Mesenchymal stem cell (in vitro differentiated cells and primary cell): ENCODE results near the gene TMEM243.
"Not testable (repeated sequence)": the region's sequence is repeated elsewhere in the genome, so short reads cannot be mapped to it uniquely, and the experiment has no call there.

Experiments
- DNase-seq: peaks from one replicate; pipeline ENCODE4 v3.0.0-alpha.2; 2013
- H2AFZ ChIP-seq: one replicate; pipeline ENCODE4 v1.6.1; 2013; ENCODE audit warnings: low read depth, mild to moderate bottlenecking, control low read depth, inconsistent platforms, low read length, moderate library complexity
- H2AK5ac ChIP-seq: 2 replicates; pipeline ENCODE4 v1.6.1; 2013; ENCODE audit warnings: low read length, moderate library complexity, mild to moderate bottlenecking, inconsistent platforms; ENCODE audit not compliant: severe bottlenecking
- H2BK120ac ChIP-seq: one replicate; pipeline ENCODE4 v1.6.1; 2013; ENCODE audit warnings: low read depth, mild to moderate bottlenecking, inconsistent platforms, low read length, moderate library complexity
- H2BK12ac ChIP-seq, 2 experiments: one replicate each; pipeline ENCODE4 v1.6.1; 2013; ENCODE audit warnings: inconsistent platforms in 2 of 2, low read length in 2 of 2, mild to moderate bottlenecking in 2 of 2, moderate library complexity in 2 of 2, control low read depth in 1 of 2
- H2BK15ac ChIP-seq: one replicate; pipeline ENCODE4 v1.6.1; 2013; ENCODE audit warnings: mild to moderate bottlenecking, low read depth, inconsistent platforms; ENCODE audit not compliant: poor library complexity, severe bottlenecking
- H2BK5ac ChIP-seq: 2 replicates; pipeline ENCODE4 v1.6.1; 2013; ENCODE audit warnings: low read depth, mild to moderate bottlenecking, low read length, control low read depth, inconsistent platforms; ENCODE audit not compliant: poor library complexity, severe bottlenecking
- H3K14ac ChIP-seq, 2 experiments: one replicate each; pipeline ENCODE4 v1.6.1; 2013; ENCODE audit warnings: inconsistent platforms in 2 of 2, low read length in 2 of 2, control low read depth in 1 of 2, mild to moderate bottlenecking in 1 of 2, moderate library complexity in 1 of 2
- H3K18ac ChIP-seq, 2 experiments: one replicate each; pipeline ENCODE4 v1.6.1; 2013; ENCODE audit warnings: inconsistent platforms in 2 of 2, low read length in 2 of 2, control low read depth in 1 of 2, low read depth in 1 of 2, mild to moderate bottlenecking in 1 of 2
- H3K23ac ChIP-seq, 2 experiments: one replicate each; pipeline ENCODE4 v1.6.1; 2013; ENCODE audit warnings: inconsistent platforms in 2 of 2, low read length in 2 of 2, mild to moderate bottlenecking in 2 of 2, moderate library complexity in 2 of 2, control low read depth in 1 of 2
- H3K27ac ChIP-seq: 2 replicates; pipeline ENCODE4 v1.5.1; 2013; ENCODE audit warnings: mild to moderate bottlenecking, moderate library complexity, low read length, control low read depth, inconsistent platforms; ENCODE audit not compliant: poor library complexity, severe bottlenecking
- H3K27me3 ChIP-seq, 2 experiments: 2 replicates each; pipeline versions ENCODE4 v1.6.1 to v1.7.0; 2013; ENCODE audit warnings: low read length in 2 of 2, mild to moderate bottlenecking in 2 of 2, moderate library complexity in 2 of 2, control low read depth in 1 of 2, inconsistent platforms in 1 of 2; ENCODE audit not compliant: control insufficient read depth in 1 of 2, insufficient read depth in 1 of 2
- H3K36me3 ChIP-seq, 2 experiments: 2 replicates each; pipeline versions ENCODE4 v1.6.1 to v1.7.0; 2013; ENCODE audit warnings: low read length in 2 of 2, control low read depth in 1 of 2, inconsistent platforms in 1 of 2, low read depth in 1 of 2, mild to moderate bottlenecking in 1 of 2; ENCODE audit not compliant: insufficient read depth in 2 of 2, control insufficient read depth in 1 of 2
- H3K4ac ChIP-seq, 2 experiments: one replicate each; pipeline ENCODE4 v1.6.1; 2013; ENCODE audit warnings: inconsistent platforms in 2 of 2, low read length in 2 of 2, mild to moderate bottlenecking in 2 of 2, moderate library complexity in 2 of 2, control low read depth in 1 of 2, low read depth in 1 of 2
- H3K4me1 ChIP-seq: 2 replicates; pipeline ENCODE4 v1.6.1; 2013; ENCODE audit warnings: low read depth, low read length, control low read depth; ENCODE audit not compliant: control insufficient read depth, insufficient read depth
- H3K4me2 ChIP-seq: 2 replicates; pipeline ENCODE4 v1.6.1; 2013; ENCODE audit warnings: low read length, mild to moderate bottlenecking, inconsistent platforms; ENCODE audit not compliant: poor library complexity, severe bottlenecking
- H3K4me3 ChIP-seq, 2 experiments: 2 replicates each; pipeline versions ENCODE4 v1.5.1 to v1.7.0; 2013; ENCODE audit warnings: low read length in 2 of 2, mild to moderate bottlenecking in 2 of 2, control low read depth in 1 of 2, low read depth in 1 of 2; ENCODE audit not compliant: insufficient read depth in 1 of 2
- H3K79me1 ChIP-seq: replicated peaks from 2 replicates; pipeline ENCODE4 v1.6.1; 2013; ENCODE audit warnings: mild to moderate bottlenecking, control low read depth, low read length, inconsistent platforms; ENCODE audit not compliant: poor library complexity, severe bottlenecking
- H3K9ac ChIP-seq: 2 replicates; pipeline ENCODE4 v1.7.0; 2013; ENCODE audit warnings: mild to moderate bottlenecking, low read length, moderate library complexity
- H3K9me3 ChIP-seq: 2 replicates; pipeline ENCODE4 v1.7.0; 2013; ENCODE audit warnings: mild to moderate bottlenecking, low read length; ENCODE audit not compliant: control insufficient read depth
- H4K8ac ChIP-seq: one replicate; pipeline ENCODE4 v1.6.1; 2013; ENCODE audit warnings: inconsistent platforms, mild to moderate bottlenecking, low read length, moderate library complexity
- H4K91ac ChIP-seq: one replicate; pipeline ENCODE4 v1.6.1; 2013; ENCODE audit warnings: mild to moderate bottlenecking, low read length, inconsistent platforms
- WGBS: methylation state at CpG from one replicate; pipeline ENCODE4 v1.1.7; 2013; ENCODE audit warnings: mixed read lengths; 5-methylcytosine and 5-hydroxymethylcytosine counted together

TMEM243 gene

DNA sequence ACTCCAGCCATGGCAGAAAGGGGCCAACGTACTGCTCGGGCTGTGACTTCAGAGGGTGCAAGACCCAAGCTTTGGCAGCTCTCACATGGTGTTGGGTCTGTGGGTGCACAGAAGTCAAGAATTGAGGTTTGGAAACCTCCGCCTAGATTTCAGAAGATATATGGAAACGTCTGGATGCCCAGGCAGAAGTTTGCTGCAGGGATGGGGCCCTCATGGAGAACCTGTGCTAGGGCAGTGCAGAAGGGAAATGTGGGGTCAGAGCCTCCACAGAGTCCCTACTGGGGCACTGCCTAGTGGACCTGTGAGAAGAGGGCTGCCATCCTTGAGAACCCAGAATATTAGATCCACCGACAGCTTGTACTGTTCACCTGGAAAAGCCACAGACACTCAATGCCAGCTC lies 26.1 kb upstream of the TMEM243 start:
- not testable (repeated sequence) for H3K14ac ChIP-seq, H3K4me3 ChIP-seq, H3K27me3 ChIP-seq, H3K9ac ChIP-seq, H4K91ac ChIP-seq, H2BK12ac ChIP-seq, H3K79me1 ChIP-seq, H3K18ac ChIP-seq, H3K9me3 ChIP-seq, H2AFZ ChIP-seq, H4K8ac ChIP-seq, H2AK5ac ChIP-seq, H3K23ac ChIP-seq, H3K4me1 ChIP-seq, H3K27ac ChIP-seq, H2BK15ac ChIP-seq, DNase-seq, H3K4me2 ChIP-seq, H3K36me3 ChIP-seq, H3K4ac ChIP-seq, H2BK120ac ChIP-seq, H2BK5ac ChIP-seq
- WGBS: 90% methylated on average over 5 of the region's 5 CpGs

DNA sequence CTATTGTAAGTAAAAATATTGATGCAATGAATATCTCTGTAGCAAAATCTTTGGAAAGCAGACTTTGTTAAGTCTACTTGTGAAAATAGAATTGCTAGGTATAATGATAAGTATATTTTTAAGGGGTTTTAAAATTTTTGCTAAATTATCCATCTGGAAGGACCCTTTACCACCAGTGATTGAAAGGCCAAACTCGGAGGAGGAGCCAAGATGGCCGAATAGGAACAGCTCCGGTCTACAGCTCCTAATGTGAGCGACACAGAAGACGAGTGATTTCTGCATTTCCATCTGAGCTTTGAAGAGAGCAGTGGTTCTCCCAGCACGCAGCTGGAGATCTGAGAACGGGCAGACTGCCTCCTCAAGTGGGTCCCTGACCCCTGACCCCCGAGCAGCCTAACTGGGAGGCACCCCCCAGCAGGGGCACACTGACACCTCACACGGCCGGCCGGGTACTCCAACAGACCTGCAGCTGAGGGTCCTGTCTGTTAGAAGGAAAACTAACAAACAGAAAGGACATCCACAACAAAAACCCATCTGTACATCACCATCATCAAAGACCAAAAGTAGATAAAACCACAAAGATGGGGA lies 19.0 kb upstream of the TMEM243 start:
- H3K23ac ChIP-seq, H2BK120ac ChIP-seq, H2BK12ac ChIP-seq, H3K4me1 ChIP-seq, DNase-seq, H3K36me3 ChIP-seq, H3K9ac ChIP-seq, H4K8ac ChIP-seq, H3K79me1 ChIP-seq, H3K27ac ChIP-seq, H3K4me3 ChIP-seq, H3K18ac ChIP-seq, H3K4me2 ChIP-seq, H3K4ac ChIP-seq, H2AFZ ChIP-seq, H4K91ac ChIP-seq, H3K27me3 ChIP-seq, H3K9me3 ChIP-seq, H2BK5ac ChIP-seq, H2AK5ac ChIP-seq, H2BK15ac ChIP-seq, H3K14ac ChIP-seq: not testable (repeated sequence)
- 64% methylated on average over 7 of the region's 11 CpGs for WGBS

DNA sequence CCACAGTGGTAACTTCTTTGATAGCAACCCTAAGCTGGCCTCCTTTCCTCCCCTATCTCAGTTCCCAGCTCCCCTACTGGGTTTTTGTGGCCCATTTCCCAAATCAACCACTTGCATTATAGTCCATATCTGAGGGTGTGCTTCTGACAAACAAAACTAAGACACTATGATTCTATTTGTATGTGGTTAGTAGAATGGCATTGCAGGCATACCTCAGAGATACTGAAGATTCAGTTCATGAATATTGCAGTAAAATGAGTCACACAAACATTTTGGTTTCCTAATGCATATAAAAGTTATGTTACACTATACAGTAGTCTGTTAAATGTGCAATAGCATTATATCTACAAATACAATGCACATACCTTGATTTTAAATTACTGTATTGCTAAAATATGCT lies 15.4 kb upstream of the TMEM243 start:
- peaks cover 3% of the 10 kb centered on the region for H3K4me1 ChIP-seq
- H2BK120ac ChIP-seq: no peak overlapping the region
- H2BK15ac ChIP-seq: no peak overlapping the region
- no peaks in the 10 kb centered on the region for H3K9me3 ChIP-seq
- H3K36me3 ChIP-seq: no peaks in the 10 kb centered on the region
- H2BK5ac ChIP-seq: no peak overlapping the region
- H3K79me1 ChIP-seq: no peaks in the 10 kb centered on the region
- H3K4ac ChIP-seq: no peak overlapping the region
- no peak overlapping the region for H2BK12ac ChIP-seq
- H3K9ac ChIP-seq: no peak overlapping the region
- no peak overlapping the region for H2AK5ac ChIP-seq
- H3K4me2 ChIP-seq: no peak overlapping the region
- H3K23ac ChIP-seq: no peak overlapping the region
- no peak overlapping the region for H3K18ac ChIP-seq
- H3K4me3 ChIP-seq: no peak overlapping the region
- peak; percentile 32 for DNase-seq
- no peak overlapping the region for H4K91ac ChIP-seq
- peaks cover 0 to 7% of the 10 kb centered on the region in 2 experiments for H3K27me3 ChIP-seq
- no peak overlapping the region for H3K27ac ChIP-seq
- no peak overlapping the region for H4K8ac ChIP-seq
- no peak overlapping the region for H3K14ac ChIP-seq
- H2AFZ ChIP-seq: no peak overlapping the region

DNA sequence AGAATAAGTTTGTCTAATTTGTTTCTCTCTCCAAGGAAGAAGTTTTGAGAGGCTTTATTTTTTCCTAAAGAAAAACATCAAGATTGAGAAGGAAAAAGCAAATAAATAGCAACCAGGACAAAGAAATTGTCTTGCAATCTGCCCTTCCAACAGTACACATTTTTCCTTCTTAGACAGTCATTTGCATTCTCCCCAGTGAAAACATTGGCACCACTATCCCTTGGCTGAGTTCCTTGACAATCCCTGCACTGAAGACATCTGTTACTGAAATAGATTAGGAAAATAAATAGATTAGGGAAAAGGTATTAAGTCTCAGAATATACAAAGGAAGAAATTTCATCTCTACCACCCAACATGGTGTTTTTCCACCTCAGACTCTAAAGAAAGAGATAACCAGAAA lies 12.2 kb upstream of the TMEM243 start:
- Histone ChIP-seq H3K9ac (no peak overlapping the region), H2BK120ac (no peak overlapping the region), H3K27me3 (peaks cover 0 to 7% of the 10 kb centered on the region in 2 experiments), H3K4me3 (no peak overlapping the region), H3K23ac (no peak overlapping the region), H3K4me1 (peaks cover 3% of the 10 kb centered on the region), H3K18ac (no peak overlapping the region), H4K8ac (no peak overlapping the region), H2AFZ (no peak overlapping the region), H2BK12ac (no peak overlapping the region), H3K36me3 (no peaks in the 10 kb centered on the region), H3K27ac (no peak overlapping the region), H2BK15ac (no peak overlapping the region), H2AK5ac (no peak overlapping the region), H3K9me3 (no peaks in the 10 kb centered on the region), H4K91ac (no peak overlapping the region), H3K4me2 (no peak overlapping the region), H2BK5ac (no peak overlapping the region), H3K14ac (no peak overlapping the region), H3K4ac (no peak overlapping the region), H3K79me1 (no peaks in the 10 kb centered on the region)
- no peak for DNase-seq
